SK-N-SH treated with all-trans-retinoic acid at 6 μM for 48 hours (cell line): ENCODE measurements around the gene TCF23.
"Not testable (repeated sequence)": the region's sequence is repeated elsewhere in the genome, so short reads cannot be mapped to it uniquely, and the experiment has no call there.

Source experiments
- ARNTL ChIP-seq: fragments of 450-650 bp; formaldehyde crosslinking; IDR thresholded peaks from 2 replicates; pipeline ENCODE4 v1.5.0; 2020; ENCODE audit warnings: low read depth, mild to moderate bottlenecking, moderate library complexity, borderline replicate concordance
- ZFP30 ChIP-seq: fragments of 450-650 bp; formaldehyde crosslinking; IDR thresholded peaks from 2 replicates; pipeline ENCODE4 v1.5.0; 2022; ENCODE audit warnings: mild to moderate bottlenecking, moderate library complexity
- ZNF70 ChIP-seq: fragments of 450-650 bp; formaldehyde crosslinking; IDR thresholded peaks from 2 replicates; pipeline ENCODE4 v1.5.0; 2020; ENCODE audit warnings: mild to moderate bottlenecking, moderate library complexity
- TF ChIP-seq, protein P1 (sequence below): fragments of 250-450 bp; sonication (Bioruptor Pico); IDR thresholded peaks from 2 replicates; pipeline ENCODE4 v1.8.0; 2020; ENCODE audit warnings: mild to moderate bottlenecking, moderate library complexity, borderline replicate concordance
- TF ChIP-seq, protein P2 (sequence below): fragments of 250-450 bp; sonication (Bioruptor Pico); IDR thresholded peaks from 2 replicates; pipeline ENCODE4 v1.5.1; 2021; ENCODE audit warnings: mild to moderate bottlenecking, moderate library complexity

DNA sequence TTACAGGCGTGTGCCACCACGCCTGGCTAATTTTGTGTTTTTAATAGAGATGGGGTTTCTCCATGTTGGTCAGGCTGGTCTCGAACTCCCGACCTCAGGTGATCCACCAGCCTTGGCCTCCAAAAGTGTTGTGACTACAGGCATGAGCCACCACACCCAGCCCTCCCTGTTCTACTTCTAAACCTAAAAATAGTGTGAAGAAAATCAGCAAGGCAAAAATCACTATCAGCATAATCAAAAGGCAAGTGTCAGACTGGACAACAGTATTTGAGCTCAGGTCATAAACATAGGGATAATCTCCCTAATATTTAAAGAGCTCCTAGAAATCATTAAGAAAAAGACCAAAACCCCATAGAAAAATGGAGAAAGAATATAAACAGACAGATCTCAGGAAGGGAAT, 27.0 kb downstream of the TCF23 start:
- not testable (repeated sequence) for TF ChIP-seq ZNF70 (CRISPR knock-in tag); ARNTL; ZFP30 (CRISPR knock-in tag)
- TF ChIP-seq, protein P1, sequence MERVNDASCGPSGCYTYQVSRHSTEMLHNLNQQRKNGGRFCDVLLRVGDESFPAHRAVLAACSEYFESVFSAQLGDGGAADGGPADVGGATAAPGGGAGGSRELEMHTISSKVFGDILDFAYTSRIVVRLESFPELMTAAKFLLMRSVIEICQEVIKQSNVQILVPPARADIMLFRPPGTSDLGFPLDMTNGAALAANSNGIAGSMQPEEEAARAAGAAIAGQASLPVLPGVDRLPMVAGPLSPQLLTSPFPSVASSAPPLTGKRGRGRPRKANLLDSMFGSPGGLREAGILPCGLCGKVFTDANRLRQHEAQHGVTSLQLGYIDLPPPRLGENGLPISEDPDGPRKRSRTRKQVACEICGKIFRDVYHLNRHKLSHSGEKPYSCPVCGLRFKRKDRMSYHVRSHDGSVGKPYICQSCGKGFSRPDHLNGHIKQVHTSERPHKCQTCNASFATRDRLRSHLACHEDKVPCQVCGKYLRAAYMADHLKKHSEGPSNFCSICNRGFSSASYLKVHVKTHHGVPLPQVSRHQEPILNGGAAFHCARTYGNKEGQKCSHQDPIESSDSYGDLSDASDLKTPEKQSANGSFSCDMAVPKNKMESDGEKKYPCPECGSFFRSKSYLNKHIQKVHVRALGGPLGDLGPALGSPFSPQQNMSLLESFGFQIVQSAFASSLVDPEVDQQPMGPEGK (CRISPR knock-in tag) = not testable (repeated sequence)
- TF ChIP-seq, protein P2, sequence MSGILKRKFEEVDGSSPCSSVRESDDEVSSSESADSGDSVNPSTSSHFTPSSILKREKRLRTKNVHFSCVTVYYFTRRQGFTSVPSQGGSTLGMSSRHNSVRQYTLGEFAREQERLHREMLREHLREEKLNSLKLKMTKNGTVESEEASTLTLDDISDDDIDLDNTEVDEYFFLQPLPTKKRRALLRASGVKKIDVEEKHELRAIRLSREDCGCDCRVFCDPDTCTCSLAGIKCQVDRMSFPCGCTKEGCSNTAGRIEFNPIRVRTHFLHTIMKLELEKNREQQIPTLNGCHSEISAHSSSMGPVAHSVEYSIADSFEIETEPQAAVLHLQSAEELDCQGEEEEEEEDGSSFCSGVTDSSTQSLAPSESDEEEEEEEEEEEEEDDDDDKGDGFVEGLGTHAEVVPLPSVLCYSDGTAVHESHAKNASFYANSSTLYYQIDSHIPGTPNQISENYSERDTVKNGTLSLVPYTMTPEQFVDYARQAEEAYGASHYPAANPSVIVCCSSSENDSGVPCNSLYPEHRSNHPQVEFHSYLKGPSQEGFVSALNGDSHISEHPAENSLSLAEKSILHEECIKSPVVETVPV (CRISPR knock-in tag) = not testable (repeated sequence)
